GM18508 (cell line): Measurements from ENCODE around the gene DENND10.

ENCODE experiments used
- ATAC-seq: cut with Tn5 transposase; IDR thresholded peaks from one replicate; pipeline ENCODE4 v1.9.1; 2021; ENCODE audit warnings: moderate number of reproducible peaks; ENCODE audit not compliant: insufficient read depth, unreplicated experiment

Gene DENND10, protein sequence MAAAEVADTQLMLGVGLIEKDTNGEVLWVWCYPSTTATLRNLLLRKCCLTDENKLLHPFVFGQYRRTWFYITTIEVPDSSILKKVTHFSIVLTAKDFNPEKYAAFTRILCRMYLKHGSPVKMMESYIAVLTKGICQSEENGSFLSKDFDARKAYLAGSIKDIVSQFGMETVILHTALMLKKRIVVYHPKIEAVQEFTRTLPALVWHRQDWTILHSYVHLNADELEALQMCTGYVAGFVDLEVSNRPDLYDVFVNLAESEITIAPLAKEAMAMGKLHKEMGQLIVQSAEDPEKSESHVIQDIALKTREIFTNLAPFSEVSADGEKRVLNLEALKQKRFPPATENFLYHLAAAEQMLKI

GRCh38 chr10:119103903-119104653 is at the start of gene DENND10:
DENND10 (plus strand) TSS chr10:119104113; CDS start chr10:119104143, 30 bp downstream.
- no peak for ATAC-seq

- ATAC-seq: no peak
These were observed 48.4 kb upstream of the DENND10 start for GRCh38 chr10:119055472-119055871.

- ATAC-seq: no peak
These were observed 45.9 kb upstream of the DENND10 start for GRCh38 chr10:119058010-119058409.

GRCh38 chr10:119059557-119059956 is 44.4 kb upstream of the DENND10 start:
- no peak for ATAC-seq

- no peak for ATAC-seq
These were observed 43.8 kb upstream of the DENND10 start for GRCh38 chr10:119060107-119060506.

GRCh38 chr10:119061352-119061751 is 42.6 kb upstream of the DENND10 start:
- no peak for ATAC-seq

- no peak for ATAC-seq
These were observed 42.0 kb upstream of the DENND10 start for GRCh38 chr10:119061926-119062325.

DNA sequence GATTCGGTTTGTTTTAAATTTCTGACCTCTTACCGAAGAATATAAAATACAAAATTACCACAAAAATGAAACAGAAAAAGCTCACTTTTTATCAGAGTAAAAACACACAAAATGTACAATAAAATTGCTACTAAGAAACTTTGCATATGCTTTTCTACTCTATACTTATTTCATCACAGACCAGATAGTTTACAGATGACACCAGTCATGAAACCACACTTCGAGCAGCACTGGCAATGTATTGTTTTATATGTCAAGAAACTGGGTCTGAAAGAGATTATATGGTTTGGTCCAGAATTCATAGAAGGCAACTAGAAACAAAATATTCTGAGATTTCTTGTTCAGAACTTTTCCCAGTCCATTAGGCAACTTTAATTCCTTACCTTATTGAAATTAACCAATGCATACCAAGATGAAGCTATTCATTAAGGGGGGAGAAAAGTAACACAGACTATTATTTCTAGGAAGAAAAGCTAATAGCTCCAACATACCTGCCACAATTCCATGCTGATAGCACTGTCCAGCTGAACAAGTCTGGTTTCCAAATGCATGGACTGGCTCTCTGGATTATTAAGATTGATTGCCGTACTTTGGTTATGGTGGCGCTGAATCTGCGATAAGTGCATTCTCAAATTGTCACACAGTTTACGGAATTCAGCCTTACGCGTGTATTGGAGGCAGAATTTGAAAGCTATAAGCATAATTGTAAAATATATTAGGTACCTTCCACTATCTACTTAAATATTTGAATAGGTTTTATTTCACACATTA is 33.3 kb upstream of the DENND10 start:
- no peak for ATAC-seq

DNA sequence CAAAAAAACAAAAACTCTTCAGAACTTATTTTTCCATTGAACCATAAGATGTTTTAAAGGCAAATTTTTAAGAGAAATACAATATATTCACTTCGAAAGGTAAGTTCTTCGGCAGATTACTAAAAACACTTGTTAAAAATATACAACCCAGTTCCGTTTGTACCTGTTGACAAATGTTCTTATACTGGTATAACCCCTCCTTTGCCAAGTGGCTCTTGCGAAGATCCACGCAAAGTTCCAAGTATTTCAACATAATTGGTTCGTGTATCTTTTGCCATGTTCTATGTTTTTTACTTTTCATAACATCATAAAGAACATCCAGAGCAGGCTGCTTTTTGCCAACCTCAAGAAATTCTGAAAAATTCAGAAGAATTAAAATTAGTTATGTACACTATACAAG is 30.3 kb upstream of the DENND10 start:
- no peak for ATAC-seq

GRCh38 chr10:119078422-119079179 is 25.3 kb upstream of the DENND10 start:
- no peak for ATAC-seq

DNA sequence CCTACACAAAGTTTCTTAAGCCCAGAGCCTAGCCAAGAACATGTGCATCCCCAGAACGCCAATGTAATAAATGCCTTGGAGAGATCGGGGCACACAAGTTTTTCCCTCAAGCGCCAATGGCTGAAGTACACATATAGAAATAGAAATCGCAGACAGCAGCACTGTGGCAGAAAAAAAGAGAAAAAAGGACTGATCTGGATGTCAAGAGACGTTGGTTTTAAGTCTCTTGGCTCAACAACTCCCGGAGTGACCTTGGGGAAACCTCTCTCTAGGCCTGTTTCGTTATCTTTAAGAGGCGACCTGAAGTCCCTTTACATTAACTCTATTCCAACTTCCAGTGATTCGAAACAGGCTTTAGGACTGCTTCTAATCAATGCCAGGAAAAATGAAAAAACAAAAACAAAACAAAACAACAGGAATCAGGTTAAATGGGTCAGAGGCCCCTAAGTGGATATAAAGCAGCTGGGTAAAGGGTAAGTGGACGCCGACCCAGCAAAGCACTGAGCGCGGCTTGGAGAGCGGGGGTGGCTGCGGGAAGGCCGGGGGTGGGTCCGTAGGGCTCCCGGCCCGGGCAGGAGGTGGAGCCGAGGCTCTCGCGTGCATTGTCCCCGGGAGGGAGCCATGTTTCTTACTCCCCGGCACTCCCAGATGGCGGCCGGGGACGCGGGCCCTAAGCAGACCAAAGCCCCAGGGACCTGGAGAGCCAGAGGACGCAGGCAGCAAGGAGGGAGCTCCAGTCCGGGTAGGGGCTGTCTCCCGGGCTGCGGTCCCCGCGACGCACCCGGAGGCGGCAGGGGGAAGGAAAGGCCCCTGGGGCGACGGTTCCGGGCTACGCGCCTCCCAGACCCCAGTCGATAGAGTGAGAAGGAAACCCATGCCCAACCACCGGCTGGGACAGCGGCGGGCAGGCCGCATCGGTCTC is 24.1 kb upstream of the DENND10 start:
- ATAC-seq: peak; percentile 24

DNA sequence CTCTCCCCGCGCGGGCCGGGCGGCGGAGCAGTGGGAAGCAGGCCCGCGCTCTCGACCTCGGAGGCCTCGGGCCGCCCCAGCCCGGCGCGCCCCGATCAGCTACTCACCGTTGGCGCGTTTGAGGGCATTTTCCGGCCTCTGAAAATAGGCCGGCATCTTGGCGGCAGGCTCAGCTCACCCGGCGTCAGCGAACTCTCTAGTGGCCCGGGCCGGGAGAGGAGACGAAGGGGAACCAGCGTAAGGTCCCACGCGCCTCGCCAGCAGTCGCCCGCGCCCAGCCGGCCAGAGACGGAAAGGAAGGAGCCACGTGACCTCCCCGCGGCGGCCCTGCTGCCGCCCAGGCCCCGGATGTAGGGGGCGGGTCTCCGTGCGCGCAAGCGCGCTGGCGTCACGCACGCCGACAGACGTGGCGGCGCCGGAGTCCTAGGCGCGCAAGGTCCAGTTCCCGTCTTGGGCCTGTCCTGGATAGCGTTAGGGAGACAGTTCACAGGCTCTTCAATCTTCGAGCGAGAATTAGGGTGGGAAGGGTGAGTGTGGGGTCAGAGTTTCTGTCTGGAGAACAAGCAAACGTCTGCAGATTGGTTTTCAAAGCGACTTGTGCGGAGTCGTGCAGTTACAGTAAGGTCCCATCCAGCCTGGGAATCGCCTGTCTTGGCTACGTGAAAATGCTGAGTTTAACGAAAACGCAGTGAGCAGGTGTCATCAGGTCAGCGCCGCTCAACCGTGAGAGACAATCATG is 23.2 kb upstream of the DENND10 start, which contains the start of gene EIF3A:
Gene EIF3A, minus strand, starts transcription at position 297 of the 739 bp plus-strand sequence. Its CDS starts 141 bp downstream, at position 156.
- peak; percentile 73 for ATAC-seq

DNA sequence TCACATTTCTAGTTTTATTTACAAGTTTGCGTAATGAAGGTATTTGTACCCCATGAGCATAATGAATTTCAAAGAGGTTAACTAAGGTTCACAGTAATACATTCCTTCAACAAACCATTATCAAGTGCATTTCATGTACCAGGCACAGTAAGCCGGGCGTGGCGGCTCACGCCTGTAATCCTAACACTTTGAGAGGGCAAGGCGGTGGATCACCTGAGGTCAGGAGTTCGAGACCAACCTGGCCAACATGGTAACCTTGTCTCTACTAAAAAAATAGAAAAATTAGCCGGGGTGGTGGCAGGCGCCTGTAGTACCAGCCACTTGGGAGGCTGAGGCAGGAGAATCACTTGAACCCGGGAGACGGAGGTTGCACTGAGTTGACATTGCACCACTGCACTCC is 19.0 kb upstream of the DENND10 start:
- no peak for ATAC-seq

- ATAC-seq: no peak
These were observed 16.5 kb upstream of the DENND10 start for GRCh38 chr10:119087271-119087882.

DNA sequence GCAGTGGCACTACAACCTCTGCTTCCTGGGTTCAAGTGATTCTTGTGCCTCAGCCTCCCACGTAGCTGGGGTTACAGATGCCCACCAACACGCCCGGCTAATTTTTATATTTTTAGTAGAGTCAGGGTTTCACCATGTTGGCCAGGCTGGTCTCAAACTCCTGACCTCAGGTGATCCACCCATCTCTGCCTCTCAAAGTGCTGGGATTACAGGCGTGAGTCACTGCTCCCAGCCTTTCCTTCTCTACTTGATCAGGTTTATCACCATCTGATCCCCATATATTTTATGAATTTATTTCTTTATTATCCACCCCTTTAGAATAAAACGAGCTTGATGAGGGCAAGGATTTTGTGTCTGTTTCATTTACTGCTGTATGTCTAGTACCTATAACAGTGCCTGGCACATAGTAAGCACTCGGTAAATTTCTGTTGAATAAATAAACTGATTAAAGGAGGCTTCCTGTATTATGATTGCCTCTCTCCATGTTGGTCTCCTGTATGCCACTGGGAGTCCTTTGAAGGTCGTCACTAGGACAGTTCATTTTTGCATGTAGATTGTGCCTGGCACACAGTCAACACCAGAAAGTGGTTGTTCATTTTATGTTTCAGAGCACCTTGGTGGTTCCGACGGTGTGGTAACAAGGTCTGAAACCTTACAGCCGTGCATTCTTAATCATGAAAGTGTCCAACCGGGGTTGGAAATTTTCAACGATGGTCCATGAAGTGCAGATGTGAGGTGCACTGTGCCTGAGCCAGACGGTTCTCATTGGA is 13.7 kb upstream of the DENND10 start:
- no peak for ATAC-seq

DNA sequence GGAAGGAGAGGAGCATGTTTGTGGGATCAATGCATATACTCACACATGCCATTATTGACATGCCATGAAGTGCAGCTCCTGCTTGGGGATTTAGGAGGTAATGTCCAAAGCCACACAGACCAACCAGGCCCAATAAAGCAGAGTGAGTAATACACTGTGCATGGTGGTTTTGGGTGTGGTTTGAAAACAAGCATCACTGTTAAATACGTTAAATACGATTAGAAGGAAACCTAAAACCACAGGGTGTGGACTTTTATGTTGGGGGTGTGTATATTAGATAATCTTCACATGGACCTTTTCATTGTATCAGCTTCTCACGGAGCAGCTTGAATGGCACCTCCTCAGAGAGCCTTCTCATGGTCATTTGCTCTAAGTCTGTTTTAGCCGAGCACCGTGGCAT is 12.9 kb upstream of the DENND10 start:
- no peak for ATAC-seq

DNA sequence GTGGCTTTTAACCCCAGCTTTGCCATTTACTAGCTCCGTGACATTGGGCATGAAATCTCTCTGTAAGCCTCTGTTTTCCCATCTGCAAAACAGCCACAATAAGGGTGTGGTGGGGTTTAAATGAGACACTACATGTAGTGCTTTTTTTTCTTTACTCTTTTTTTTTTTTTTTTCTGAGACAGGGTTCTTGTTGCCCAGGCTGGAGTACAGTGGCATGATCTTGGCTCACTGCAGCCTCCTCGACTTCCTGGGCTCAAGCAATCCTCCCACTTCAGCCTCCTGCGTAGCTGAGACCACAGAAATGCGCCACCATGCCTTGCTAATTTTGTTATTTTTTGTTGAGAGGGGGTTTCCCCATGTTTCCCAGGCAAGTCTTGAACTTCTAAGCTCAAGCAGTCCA is 8.3 kb upstream of the DENND10 start:
- ATAC-seq: no peak
